Transverse colon (tissue), 4 donors: Measurements from ENCODE around the gene WDR48.

Source experiments
- CTCF ChIP-seq, 5 experiments: fragments of 200-600 bp in 3 of 5; fragments of 450-650 bp in 2 of 5; sonication (generic) in 3 of 5; IDR thresholded peaks; 1 replicate in 2 of 5; 2 replicates in 3 of 5; pipeline ENCODE4 v1.5.1; 2016 to 2017; ENCODE audit warnings: antibody characterized with exemption in 5 of 5, inconsistent platforms in 3 of 5, mild to moderate bottlenecking in 2 of 5, moderate library complexity in 1 of 5
- EP300 ChIP-seq: sonication (generic); formaldehyde crosslinking; IDR thresholded peaks from one replicate; pipeline ENCODE4 v1.6.1; 2017; ENCODE audit warnings: antibody characterized with exemption, low read depth
- POLR2A ChIP-seq: fragments of 450-650 bp; IDR thresholded peaks from one replicate; pipeline ENCODE4 v1.6.1; 2016; ENCODE audit warnings: antibody characterized with exemption, mild to moderate bottlenecking, moderate library complexity
- POLR2AphosphoS5 ChIP-seq, 3 donors: sonication (generic); formaldehyde crosslinking; IDR thresholded peaks; one replicate each; pipeline ENCODE4 v1.6.1; 2016; ENCODE audit warnings: antibody characterized with exemption in 3 of 3

DNA sequence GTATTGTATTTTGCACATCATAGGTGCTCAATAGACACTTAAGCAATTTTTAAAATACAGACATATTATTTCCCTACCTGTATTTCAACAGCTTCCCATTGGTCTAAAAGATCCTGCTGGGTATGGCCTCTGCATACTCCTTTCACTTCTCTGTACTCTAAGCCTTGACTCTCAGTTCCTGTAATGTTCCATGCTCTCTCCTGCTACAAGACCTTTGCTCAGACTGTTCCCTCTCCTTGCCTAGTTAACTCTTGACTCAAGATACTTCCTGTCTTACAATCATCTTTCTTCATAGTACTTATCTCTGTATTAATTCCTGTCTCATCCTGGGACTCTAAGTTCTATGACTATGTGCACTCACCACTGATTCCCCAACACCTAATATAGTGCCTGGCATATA is 1.8 kb upstream of the WDR48 start:
- TF ChIP-seq EP300 (no peak), CTCF (IDR thresholded peaks at IDR 0.05) (no peak), POLR2A (no peak), POLR2AphosphoS5 (IDR thresholded peaks at IDR 0.05) (no peak)
